Activated naive CD4-positive, alpha-beta T cell (primary cell): Measurements from ENCODE around the gene MKLN1.
"Not testable (repeated sequence)": the region's sequence is repeated elsewhere in the genome, so short reads cannot be mapped to it uniquely, and the experiment has no call there.

ENCODE experiments used
- DNase-seq, 4 experiments: peaks; one replicate each; lab custom pipeline; 2025; lab: John Stamatoyannopoulos, UW

Gene MKLN1

GRCh38 chr7:131501930-131502685, 174.4 kb downstream of the MKLN1 start:
- no peak for DNase-seq

- DNase-seq, result no peak
These were observed 175.3 kb downstream of the MKLN1 start for GRCh38 chr7:131502810-131503508.

GRCh38 chr7:131503639-131504038, 176.0 kb downstream of the MKLN1 start:
- DNase-seq, result no peak

- DNase-seq, result no peak
These were observed 176.7 kb downstream of the MKLN1 start for GRCh38 chr7:131504157-131504899.

- not testable (repeated sequence) for DNase-seq
These were observed 177.5 kb downstream of the MKLN1 start for GRCh38 chr7:131505037-131505620.

GRCh38 chr7:131505636-131506557, 178.2 kb downstream of the MKLN1 start:
- DNase-seq, result no peak

- DNase-seq, result no peak
These were observed 178.9 kb downstream of the MKLN1 start for GRCh38 chr7:131506597-131506996.

GRCh38 chr7:131507592-131508331, 180.1 kb downstream of the MKLN1 start:
- DNase-seq, result peak; percentile 53 to 75 (median 71)

GRCh38 chr7:131508754-131509486, 181.2 kb downstream of the MKLN1 start:
- DNase-seq, result no peak

GRCh38 chr7:131509781-131510180, 182.1 kb downstream of the MKLN1 start:
- no peak for DNase-seq

- DNase-seq, result no peak
These were observed 183.4 kb downstream of the MKLN1 start for GRCh38 chr7:131511071-131511470.

- no peak for DNase-seq
These were observed 184.3 kb downstream of the MKLN1 start for GRCh38 chr7:131511774-131512535.

GRCh38 chr7:131513245-131514061, 185.8 kb downstream of the MKLN1 start:
- peak; percentile 45 to 71 (median 53) for DNase-seq

GRCh38 chr7:131515471-131515870, 187.8 kb downstream of the MKLN1 start:
- DNase-seq, result not testable (repeated sequence)

GRCh38 chr7:131517218-131517923, 189.7 kb downstream of the MKLN1 start:
- DNase-seq, result no peak

GRCh38 chr7:131518626-131519025, 190.9 kb downstream of the MKLN1 start:
- DNase-seq, result no peak

GRCh38 chr7:131521651-131522163, 194.0 kb downstream of the MKLN1 start:
- DNase-seq, result no peak
